GM19397 (cell line): Measurements from ENCODE around the gene SYCE3.

Experiments
- ATAC-seq: cut with Tn5 transposase; IDR thresholded peaks from one replicate; pipeline ENCODE4 v1.9.1; 2021; ENCODE audit warnings: mild to moderate bottlenecking, moderate library complexity; ENCODE audit not compliant: unreplicated experiment

Gene SYCE3

DNA sequence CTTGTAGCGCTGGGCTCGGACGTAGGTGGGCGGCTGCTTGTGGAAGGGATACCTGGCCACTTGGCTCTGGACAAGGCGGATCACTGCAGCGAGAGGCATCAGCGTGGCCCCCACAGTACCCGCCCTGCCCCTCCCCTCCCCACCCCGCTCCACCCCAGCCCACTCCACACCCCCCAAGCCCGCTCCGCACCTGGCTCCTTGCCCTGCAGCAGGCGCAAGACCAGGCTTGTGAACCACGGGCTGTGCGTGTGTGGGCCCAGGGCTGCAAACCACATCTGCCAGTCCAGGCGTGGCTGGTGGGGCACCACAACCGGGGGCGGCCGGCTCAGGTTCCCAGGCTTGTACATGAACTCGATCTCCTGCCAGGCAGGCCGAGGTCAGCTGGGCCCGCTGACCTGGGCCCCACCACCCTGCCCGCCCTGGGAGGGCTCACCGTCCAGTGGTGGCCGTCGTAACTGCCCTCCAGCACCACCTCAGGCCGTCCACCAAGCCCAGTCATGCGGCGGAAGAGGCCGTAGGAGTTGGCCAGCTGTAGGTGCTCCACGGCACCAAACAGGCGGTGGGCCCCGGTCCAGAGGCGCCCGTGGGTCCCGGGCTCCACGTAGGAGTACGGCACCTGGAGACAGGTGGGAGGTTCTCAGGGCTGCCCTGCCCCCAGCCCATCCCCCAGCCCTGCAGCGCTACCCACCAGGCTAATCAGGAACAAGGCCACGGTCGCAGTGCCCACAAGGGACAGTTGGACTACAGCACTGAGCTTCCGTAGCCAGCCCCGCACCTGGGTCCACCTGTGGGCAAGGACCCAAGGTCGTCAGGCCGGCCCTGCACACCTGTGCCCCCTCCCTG, 58.1 kb downstream of the SYCE3 start:
- ATAC-seq = no peak

DNA sequence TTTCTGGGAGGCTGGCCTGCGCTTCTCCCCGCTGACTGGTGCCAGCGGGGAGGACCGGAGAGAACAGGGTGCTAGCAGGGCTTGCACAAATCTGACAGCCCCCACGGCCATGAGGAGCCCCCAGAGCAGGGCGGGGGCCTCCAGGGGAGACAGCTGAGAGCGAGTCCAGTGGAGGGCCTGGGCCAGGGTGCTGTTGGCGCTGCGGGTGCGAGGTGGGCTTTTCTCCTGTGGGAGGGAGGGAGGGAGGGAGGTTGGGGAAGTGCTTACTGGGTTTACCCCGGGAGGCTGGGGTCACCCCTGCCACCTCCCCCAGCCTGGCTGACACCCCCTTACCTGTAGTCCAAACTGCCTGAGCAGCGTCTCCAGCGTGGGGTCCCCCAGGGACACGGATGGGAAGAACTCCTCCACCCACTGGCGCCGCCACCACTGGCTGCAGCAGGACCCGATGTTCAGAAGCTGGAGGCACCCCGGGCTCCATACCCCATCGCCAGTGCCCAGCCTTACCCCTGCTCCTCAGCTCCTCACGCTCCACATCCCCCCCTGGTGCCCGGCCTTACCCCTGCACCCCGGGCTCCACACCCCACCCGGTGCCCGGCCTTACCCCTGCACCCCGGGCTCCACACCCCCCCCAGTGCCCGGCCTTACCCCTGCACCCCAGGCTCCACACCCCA, 59.1 kb downstream of the SYCE3 start:
- no peak for ATAC-seq

DNA sequence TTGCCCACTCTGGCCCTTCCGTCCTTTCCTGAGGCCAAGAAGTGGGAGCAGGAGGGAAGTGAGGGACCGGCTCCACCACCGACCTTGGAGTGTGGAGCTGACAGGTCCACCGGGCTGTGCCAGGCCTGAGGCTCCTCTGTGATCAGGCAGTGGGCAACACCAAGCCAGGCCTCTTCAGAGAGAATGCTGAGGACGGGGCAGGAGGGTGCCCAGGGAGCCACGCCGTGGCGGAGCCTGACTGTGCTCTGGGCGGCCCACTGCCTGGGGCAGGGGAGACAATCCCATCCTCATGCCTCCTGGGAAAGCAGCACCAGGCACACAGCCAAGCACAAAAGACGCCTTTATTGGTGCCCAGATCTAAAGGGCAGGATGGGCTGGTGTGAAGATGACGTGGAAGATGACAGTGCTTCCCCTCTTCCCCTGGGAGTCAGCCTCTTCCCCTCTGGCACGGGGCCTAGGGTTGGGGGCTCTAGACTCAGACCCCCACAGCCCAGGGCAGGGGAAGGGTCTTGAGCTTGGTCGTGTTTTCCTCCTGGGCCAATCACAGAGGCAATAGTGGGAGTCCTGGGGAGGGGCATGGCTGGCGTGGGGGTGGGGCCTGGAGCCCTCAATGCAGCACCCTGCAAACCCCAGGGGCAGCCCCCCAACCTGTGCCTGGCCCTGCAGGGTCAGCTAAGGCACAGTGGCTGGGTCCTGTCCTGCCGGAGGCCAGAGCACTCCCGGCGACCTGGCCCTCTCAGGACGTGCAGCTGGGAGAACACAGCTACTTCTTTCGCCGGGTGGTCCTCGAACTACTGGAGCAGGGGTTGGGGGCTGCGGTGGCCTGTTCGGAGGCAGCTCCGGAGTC, 59.9 kb downstream of the SYCE3 start:
- ATAC-seq = no peak

DNA sequence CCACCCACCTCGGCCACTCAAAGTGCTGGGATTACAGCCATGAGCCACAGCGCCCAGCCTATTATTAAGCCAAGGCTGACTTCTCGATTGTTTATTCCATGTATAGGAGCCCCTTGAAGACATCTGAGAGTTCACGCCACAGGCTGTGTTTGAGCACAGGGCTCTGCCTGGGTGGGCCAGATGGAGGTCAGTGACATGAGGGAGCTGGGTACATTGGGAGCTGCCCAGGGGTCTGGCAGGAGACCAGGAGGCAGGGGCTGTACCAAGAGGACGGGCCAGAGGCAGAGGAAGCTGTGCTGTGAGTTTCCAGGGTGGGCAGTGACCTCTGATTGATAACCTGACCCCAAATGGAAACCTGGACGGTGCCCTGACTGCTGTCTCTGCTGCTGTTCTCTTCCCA, 60.6 kb downstream of the SYCE3 start:
- no peak for ATAC-seq
